ENCODE results near the gene ATG9B. TPM values are rescaled to one million over a fixed set of nuclear protein-coding genes. Genes with fewer than 3 reads are reported as not detected.

Gene ATG9B
- total and polyA plus RNA-seq, 2 experiments from 2014 or later = 0.80 to 2.4 TPM

DNA sequence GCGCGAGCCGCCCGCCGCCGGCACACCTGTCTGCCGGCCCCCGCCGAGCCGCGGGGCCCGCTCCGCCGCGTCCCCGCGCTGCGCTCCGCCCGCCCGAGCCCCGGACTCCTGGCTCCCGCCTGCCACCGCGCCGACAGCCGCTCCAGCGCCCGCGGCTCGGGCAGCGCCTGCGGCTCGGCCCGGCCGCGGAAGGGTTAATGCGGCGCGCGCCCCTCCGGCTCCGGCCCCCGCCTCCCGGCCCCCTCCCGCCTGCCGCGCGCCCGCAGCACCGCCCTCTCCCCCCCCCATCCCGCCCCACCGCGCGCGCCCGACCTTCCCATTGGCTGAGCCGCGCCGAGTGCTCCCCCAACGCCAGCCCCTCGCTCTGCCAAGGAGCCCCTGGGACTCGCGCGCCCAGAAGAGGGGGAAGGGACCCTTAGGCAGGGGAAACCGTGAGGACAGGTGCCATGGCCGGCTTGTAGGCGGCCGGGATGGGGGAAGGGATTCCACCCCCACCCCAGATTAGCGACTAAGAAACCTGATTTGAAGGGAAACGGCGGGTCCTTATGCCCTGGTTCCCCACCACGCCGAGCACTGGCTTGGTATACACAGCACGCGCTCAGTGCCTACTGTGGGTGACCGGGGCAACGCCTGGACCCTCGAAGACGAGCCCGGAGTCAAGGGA, 46.0 kb downstream of the ATG9B start, which contains the start of gene KCNH2:
Gene KCNH2 (minus strand): TSS at position 196 of the 664 bp plus-strand sequence. CDS start 408 bp downstream, outside the sequence.
- Histone ChIP-seq H3K9me2 (replicated peaks; ENCODE audit: insufficient read depth) (no peaks in the 10 kb centered on the region), H3K4me3 (peak within 1 kb of the TSS; percentile 67), H2AFZ (peak within 1 kb of the TSS; percentile 60), H4K20me1 (ENCODE audit: insufficient read depth, poor library complexity, severe bottlenecking) (no peaks in the 10 kb centered on the region), H3K27ac (peak within 1 kb of the TSS; percentile 43), H3K4me1 (ENCODE audit: insufficient read depth) (peaks cover 48% of the 10 kb centered on the region), H3K4me2 (peak within 1 kb of the TSS; percentile 98), H3K9me3 (ENCODE audit: low read depth) (no peaks in the 10 kb centered on the region), H3K27me3 (peaks cover 31% of the 10 kb centered on the region), H3K36me3 (replicated peaks; ENCODE audit: insufficient read depth, low read depth) (no peaks in the 10 kb centered on the region), H3K79me2 (no peaks in the 10 kb centered on the region)
- TF ChIP-seq EZH2 (IDR thresholded peaks at IDR 0.05; ENCODE audit: borderline replicate concordance) (no peak), EZH2phosphoT487 (IDR thresholded peaks at IDR 0.05; ENCODE audit: low read depth, severe bottlenecking, unreplicated experiment) (no peak)
- TF ChIP-seq, protein P1, sequence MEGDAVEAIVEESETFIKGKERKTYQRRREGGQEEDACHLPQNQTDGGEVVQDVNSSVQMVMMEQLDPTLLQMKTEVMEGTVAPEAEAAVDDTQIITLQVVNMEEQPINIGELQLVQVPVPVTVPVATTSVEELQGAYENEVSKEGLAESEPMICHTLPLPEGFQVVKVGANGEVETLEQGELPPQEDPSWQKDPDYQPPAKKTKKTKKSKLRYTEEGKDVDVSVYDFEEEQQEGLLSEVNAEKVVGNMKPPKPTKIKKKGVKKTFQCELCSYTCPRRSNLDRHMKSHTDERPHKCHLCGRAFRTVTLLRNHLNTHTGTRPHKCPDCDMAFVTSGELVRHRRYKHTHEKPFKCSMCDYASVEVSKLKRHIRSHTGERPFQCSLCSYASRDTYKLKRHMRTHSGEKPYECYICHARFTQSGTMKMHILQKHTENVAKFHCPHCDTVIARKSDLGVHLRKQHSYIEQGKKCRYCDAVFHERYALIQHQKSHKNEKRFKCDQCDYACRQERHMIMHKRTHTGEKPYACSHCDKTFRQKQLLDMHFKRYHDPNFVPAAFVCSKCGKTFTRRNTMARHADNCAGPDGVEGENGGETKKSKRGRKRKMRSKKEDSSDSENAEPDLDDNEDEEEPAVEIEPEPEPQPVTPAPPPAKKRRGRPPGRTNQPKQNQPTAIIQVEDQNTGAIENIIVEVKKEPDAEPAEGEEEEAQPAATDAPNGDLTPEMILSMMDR (IDR thresholded peaks at IDR 0.05; ENCODE audit: poor library complexity) = no peak
- peak; percentile 73 for DNase-seq (ENCODE audit: low spot score)
- WGBS (ENCODE audit: low lambda C conversion rate, missing lambda C conversion rate) = under 1% methylated on average over 25 of the region's 81 CpGs

DNA sequence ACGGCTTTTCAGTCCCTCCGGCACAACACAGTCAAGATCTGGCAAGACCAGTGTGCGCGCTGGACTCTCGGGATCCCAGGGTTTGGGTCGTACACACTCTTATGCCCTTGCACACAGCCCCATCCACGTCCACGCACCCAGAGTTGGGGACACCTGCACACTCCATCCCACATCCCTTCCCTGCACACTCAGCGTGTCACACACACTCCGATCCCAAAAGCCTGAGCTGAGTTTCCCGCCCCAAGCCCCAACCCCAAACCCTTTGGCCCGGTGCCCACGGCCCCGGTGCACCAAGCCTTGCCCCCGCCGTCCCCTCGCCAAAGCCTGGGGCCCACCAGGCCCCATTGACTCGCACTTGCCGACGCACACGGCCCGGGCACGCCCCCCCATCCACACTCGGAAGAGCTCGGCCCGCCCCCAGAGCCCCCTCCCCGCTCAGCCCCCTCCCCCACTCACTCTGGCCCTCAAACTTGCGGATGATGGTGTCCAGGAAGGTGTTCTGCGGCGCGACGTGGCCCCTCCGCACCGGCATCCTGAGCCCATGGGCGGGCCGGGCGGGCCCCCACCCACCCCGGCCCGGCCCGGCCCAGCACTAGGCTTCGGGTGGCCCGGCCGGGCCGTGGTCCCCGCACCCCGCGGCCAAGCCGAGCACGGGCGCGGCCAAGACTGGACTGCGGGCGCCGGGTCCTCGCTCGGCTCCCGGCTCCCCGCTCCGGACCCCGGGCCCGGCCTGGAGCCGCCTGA, 46.7 kb downstream of the ATG9B start:
- Histone ChIP-seq H3K27me3 (peaks cover 31% of the 10 kb centered on the region), H3K79me2 (no peaks in the 10 kb centered on the region), H3K9me3 (ENCODE audit: low read depth) (no peaks in the 10 kb centered on the region), H3K4me2 (peak overlapping the region; percentile 95), H3K4me3 (peak overlapping the region; percentile 20), H3K4me1 (ENCODE audit: insufficient read depth) (peaks cover 48% of the 10 kb centered on the region), H3K36me3 (replicated peaks; ENCODE audit: insufficient read depth, low read depth) (no peaks in the 10 kb centered on the region), H2AFZ (no peak overlapping the region), H3K27ac (no peak overlapping the region), H4K20me1 (ENCODE audit: insufficient read depth, poor library complexity, severe bottlenecking) (no peaks in the 10 kb centered on the region), H3K9me2 (replicated peaks; ENCODE audit: insufficient read depth) (no peaks in the 10 kb centered on the region)
- DNase-seq (ENCODE audit: low spot score) = no peak
- WGBS (ENCODE audit: low lambda C conversion rate, missing lambda C conversion rate) = 18% methylated on average over 15 of the region's 62 CpGs
- TF ChIP-seq, protein P1 (IDR thresholded peaks at IDR 0.05; ENCODE audit: poor library complexity) = no peak
- TF ChIP-seq EZH2phosphoT487 (IDR thresholded peaks at IDR 0.05; ENCODE audit: low read depth, severe bottlenecking, unreplicated experiment) = no peak
- no peak for TF ChIP-seq EZH2 (IDR thresholded peaks at IDR 0.05; ENCODE audit: borderline replicate concordance)

DNA sequence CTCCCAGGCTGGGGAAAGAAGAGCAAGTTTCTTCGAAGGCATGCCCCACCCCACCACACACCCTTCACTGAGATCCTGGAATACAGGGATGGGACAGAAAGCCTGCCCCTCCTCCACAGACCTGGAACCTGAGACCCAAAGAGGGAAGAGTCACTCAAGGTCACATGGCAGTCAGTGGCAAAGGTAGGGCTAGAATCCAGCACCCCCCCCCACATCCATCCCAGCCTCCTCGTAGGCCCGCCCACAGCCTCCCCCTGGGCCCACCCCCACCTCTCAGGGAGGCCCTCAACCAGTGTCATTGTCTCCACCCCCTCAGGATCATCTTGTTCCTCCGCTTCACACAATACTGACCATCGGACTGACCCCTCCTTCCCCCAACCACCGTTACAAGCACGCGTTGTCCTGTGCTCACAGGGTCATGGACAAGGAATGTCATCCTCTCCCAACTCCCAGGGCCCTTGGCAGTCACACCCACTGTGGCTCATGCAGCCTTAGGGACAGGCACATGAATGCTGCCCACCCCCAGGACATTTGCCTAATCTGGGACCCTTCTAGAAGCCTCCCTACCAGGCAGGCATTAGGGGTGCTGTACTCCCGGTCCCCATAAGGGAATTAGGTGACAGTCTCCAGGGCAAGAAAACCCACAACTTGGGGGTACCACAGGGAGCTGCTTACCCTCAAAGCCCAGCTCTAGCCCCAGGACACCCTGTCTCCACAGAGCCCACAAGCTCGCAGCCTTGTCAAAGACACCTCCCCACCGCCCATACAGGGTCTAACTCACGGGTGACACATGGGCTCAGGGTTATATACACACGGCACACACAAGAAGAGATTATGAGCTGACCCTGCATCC, 47.5 kb downstream of the ATG9B start:
- no peaks in the 10 kb centered on the region for H3K79me2 ChIP-seq
- DNase-seq (ENCODE audit: low spot score) = no peak
- peaks cover 55% of the 10 kb centered on the region for H3K4me1 ChIP-seq (ENCODE audit: insufficient read depth)
- H3K9me2 ChIP-seq (replicated peaks; ENCODE audit: insufficient read depth) = no peaks in the 10 kb centered on the region
- peak overlapping the region; percentile 20 for H3K4me3 ChIP-seq
- WGBS (ENCODE audit: low lambda C conversion rate, missing lambda C conversion rate) = 40% methylated on average over 13 of the region's 13 CpGs
- TF ChIP-seq, protein P1 (IDR thresholded peaks at IDR 0.05; ENCODE audit: poor library complexity) = no peak
- TF ChIP-seq EZH2 (IDR thresholded peaks at IDR 0.05; ENCODE audit: borderline replicate concordance) (no peak), EZH2phosphoT487 (IDR thresholded peaks at IDR 0.05; ENCODE audit: low read depth, severe bottlenecking, unreplicated experiment) (no peak)
- H4K20me1 ChIP-seq (ENCODE audit: insufficient read depth, poor library complexity, severe bottlenecking) = no peaks in the 10 kb centered on the region
- H3K36me3 ChIP-seq (replicated peaks; ENCODE audit: insufficient read depth, low read depth) = no peaks in the 10 kb centered on the region
- peaks cover 25% of the 10 kb centered on the region for H3K27me3 ChIP-seq
- peak overlapping the region; percentile 95 for H3K4me2 ChIP-seq
- no peak overlapping the region for H3K27ac ChIP-seq
- no peak overlapping the region for H2AFZ ChIP-seq
- H3K9me3 ChIP-seq (ENCODE audit: low read depth) = no peaks in the 10 kb centered on the region
